GM19240 (cell line): ENCODE measurements around the gene CD53.
"Not testable (repeated sequence)": the region's sequence is repeated elsewhere in the genome, so short reads cannot be mapped to it uniquely, and the experiment has no call there.

Source experiments
- DNase-seq: peaks from one replicate; pipeline ENCODE4 v3.0.0; 2011; ENCODE audit warnings: low spot score; ENCODE audit not compliant: insufficient read length

CD53 gene

GRCh38 chr1:110916274-110916668 is 43.3 kb downstream of the CD53 start:
- no peak for DNase-seq

GRCh38 chr1:110916669-110917306 is 43.8 kb downstream of the CD53 start:
- peak; percentile 10 for DNase-seq

DNA sequence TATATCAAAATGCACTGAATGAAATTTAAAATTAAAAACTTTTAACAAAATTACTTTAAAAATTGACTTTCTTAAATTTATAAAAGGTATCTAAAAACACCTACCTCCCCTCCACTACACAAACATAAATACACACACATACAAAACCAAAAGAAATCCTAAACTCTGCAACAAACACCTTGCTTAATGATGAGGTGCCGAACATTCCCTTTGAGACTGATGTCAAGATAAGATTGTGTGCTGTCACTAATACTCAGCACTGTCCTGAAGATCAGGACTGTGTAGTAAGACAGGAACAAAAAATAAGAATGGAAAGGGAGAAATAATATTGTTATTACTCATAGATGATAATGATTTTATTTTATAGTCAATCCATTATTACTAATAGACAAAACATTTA is 45.1 kb downstream of the CD53 start:
- DNase-seq = no peak

DNA sequence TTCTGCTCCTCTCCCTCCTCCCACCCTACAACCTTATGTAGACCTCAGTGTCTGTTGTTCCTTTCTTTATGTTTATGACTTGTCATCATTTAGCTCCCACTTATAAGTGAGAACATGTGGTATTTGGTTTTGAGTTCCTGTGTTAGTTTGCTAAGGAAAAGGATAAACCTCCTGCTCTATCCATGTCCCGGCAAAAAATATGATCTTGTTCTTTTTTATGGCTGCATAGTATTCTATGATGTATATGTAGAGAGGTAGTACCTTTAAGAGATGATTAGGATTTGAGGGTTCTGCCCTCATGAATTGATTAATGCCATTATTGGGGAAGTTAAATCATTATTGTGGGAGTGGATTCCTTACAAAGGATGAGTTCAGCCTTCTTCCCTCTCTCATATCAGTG is 49.0 kb downstream of the CD53 start:
- DNase-seq = no peak

DNA sequence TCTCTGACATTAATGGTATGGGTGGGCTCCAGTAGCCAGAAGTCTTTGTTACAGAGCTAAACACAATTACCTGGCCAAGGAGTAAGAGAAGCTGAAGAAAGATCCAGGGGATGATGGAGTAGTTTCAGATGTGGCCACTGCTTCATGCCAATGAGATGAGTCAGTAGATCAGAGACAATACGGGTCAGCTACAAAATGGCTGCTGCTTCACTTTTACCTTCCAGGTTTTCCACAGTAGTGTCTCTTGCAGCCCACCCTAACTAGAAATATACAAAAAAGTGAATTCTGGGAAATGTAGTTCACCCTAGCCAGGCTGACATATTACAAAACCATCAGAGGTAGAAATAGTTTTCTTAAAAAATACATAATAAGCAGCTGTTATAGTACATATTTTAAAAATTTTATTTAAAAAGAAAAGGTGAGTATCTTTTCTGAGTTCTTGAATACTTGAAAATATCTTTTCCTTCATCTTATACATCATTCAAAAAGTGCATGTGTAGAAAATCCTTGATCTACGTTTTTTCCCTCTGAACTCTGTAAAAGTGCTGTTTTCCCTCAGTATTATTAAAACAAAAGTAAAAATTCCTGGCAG is 54.6 kb downstream of the CD53 start:
- no peak for DNase-seq

- no peak for DNase-seq
These were observed 55.2 kb downstream of the CD53 start for GRCh38 chr1:110928191-110928590.

DNA sequence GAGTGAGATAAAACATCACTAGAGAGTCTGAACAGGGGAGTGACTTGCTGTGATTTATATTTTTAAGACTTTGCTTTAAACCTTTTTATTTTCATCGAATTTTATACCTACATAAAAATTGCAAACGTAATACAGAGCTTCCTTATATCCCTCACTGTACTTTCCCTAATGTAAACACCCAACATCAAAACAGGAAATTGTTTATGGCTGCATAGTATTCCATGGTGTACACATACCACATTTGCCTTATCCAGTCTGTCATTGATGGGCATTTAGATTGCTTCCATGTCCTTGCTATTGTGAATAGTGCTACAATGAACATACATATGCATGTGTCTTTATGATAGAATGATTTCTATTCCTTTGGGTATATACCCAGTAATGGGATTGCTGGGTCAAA is 56.0 kb downstream of the CD53 start:
- no peak for DNase-seq

DNA sequence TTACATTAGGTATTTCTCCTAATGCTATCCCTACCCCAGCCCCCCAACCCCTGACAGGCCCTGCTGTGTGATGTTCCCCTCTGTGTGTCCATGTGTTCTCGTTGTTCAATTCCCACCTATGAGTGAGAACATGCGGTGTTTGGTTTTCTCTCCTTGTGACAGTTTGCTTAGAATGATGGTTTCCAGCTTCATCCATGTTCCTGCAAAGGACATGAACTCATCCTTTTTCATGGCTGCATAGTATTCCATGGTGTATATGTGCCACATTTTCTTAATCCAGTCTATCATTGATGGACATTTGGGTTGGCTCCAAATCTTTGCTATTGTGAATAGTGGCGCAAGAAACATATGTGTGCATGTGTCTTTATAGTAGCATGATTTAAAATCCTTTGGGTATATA is 58.1 kb downstream of the CD53 start:
- not testable (repeated sequence) for DNase-seq

- DNase-seq = no peak
These were observed 63.6 kb downstream of the CD53 start for GRCh38 chr1:110936567-110936966.

DNA sequence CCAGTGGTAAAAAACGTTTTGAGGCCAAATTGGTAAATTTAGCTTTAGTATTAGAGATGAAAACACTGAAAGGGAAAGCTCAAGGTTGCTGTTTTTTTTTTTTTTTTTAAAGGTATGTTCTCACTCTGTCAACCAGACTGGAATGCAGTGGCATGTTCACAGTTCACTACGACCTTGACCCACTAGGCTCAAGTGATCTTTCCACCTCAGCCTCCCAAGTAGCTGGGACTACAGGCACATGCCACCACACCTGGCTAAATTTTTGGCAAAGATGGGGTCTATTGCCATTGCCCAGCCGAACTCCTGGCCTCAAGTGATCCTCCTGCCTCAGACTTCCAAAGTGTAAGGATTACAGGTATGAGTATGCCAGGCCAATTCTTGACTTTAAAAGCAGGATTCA is 71.9 kb downstream of the CD53 start:
- no peak for DNase-seq

DNA sequence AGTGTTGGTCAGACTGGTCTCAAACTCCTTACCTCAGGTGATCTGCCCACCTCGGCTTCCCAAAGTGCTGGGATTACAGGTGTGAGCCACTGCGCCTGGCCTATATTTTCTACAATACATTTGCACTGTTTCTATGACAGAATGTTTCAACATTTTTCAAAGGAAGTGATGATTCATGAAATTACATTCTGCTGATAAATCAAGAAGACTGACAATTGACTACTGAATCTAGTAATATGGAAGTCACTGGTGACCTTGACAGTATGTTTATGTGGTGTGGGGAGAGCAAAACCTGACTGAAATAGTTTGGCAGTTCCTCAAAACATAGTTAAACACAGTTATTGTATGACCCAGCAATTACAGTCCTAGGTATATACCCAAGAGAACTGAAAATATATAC is 72.7 kb downstream of the CD53 start:
- DNase-seq = no peak

- no peak for DNase-seq
These were observed 75.3 kb downstream of the CD53 start for GRCh38 chr1:110948038-110948810.
